RWPE2 (cell line): ENCODE results near the gene ZRANB3.
"Not testable (repeated sequence)": the region's sequence is repeated elsewhere in the genome, so short reads cannot be mapped to it uniquely, and the experiment has no call there.

Experiments used
- ATAC-seq: fragments of 200-7000 bp; cut with Tn5 transposase; 3 replicates; pipeline ENCODE4 v1.9.1; 2021; ENCODE audit warnings: low read depth
- DNase-seq: peaks from one replicate; pipeline ENCODE4 v3.0.0-alpha.2; 2020; ENCODE audit warnings: low spot score
- H3K27ac ChIP-seq: fragments of 450-650 bp; 2 replicates; pipeline ENCODE4 v1.5.1; 2017; ENCODE audit warnings: mild to moderate bottlenecking; ENCODE audit not compliant: poor library complexity, severe bottlenecking
- H3K27me3 ChIP-seq: fragments of 250-450 bp; sonication (Bioruptor Pico); 2 replicates; pipeline ENCODE4 v1.5.1; 2021; ENCODE audit warnings: mild to moderate bottlenecking, moderate library complexity; ENCODE audit not compliant: insufficient read depth, poor library complexity, severe bottlenecking
- H3K36me3 ChIP-seq: fragments of 250-450 bp; sonication (Bioruptor Pico); 2 replicates; pipeline ENCODE4 v1.5.1; 2020; ENCODE audit warnings: low read depth, mild to moderate bottlenecking, moderate library complexity
- H3K4me1 ChIP-seq: fragments of 250-450 bp; sonication (Bioruptor Pico); 2 replicates; pipeline ENCODE4 v1.5.1; 2021; ENCODE audit warnings: mild to moderate bottlenecking, moderate library complexity; ENCODE audit not compliant: insufficient read depth, poor library complexity, severe bottlenecking
- H3K4me3 ChIP-seq: fragments of 250-450 bp; sonication (Bioruptor Pico); 2 replicates; pipeline ENCODE4 v1.5.1; 2021; ENCODE audit warnings: mild to moderate bottlenecking, moderate library complexity; ENCODE audit not compliant: severe bottlenecking
- H3K9me3 ChIP-seq: fragments of 250-450 bp; sonication (Bioruptor Pico); 2 replicates; pipeline ENCODE4 v1.5.1; 2021; ENCODE audit warnings: mild to moderate bottlenecking, moderate library complexity; ENCODE audit not compliant: severe bottlenecking
- CTCF ChIP-seq: fragments of 450-650 bp; IDR thresholded peaks from one replicate; pipeline ENCODE4 v1.5.1; 2017; ENCODE audit warnings: mild to moderate bottlenecking, moderate library complexity; ENCODE audit not compliant: poor library complexity, severe bottlenecking

ZRANB3 gene

DNA sequence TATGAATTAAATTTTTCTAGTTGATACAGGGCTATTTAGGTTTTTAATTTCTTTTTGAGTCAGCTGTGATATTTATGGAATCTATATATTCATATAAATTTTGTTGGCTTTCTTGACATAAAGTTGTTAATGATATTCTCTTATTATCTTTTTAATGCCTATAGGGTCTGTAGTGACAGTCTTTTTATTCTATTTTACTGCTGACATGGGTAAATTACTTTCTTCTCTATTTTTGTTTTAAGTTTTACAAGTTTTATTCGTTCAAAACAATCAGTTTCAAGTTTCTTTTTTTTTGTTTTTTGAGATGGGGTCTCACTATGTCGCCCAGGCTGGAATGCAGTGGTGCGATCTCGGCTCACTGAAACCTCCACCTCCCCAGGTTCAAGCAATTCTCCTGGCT lies 226.3 kb downstream of the ZRANB3 start:
- Histone ChIP-seq H3K4me3 (no peak overlapping the region), H3K4me1 (peaks cover 5% of the 10 kb centered on the region), H3K27me3 (no peaks in the 10 kb centered on the region), H3K9me3 (peaks cover 4% of the 10 kb centered on the region), H3K27ac (no peak overlapping the region), H3K36me3 (no peaks in the 10 kb centered on the region)
- ATAC-seq, result no peak
- no peak for TF ChIP-seq CTCF
- DNase-seq, result no peak

DNA sequence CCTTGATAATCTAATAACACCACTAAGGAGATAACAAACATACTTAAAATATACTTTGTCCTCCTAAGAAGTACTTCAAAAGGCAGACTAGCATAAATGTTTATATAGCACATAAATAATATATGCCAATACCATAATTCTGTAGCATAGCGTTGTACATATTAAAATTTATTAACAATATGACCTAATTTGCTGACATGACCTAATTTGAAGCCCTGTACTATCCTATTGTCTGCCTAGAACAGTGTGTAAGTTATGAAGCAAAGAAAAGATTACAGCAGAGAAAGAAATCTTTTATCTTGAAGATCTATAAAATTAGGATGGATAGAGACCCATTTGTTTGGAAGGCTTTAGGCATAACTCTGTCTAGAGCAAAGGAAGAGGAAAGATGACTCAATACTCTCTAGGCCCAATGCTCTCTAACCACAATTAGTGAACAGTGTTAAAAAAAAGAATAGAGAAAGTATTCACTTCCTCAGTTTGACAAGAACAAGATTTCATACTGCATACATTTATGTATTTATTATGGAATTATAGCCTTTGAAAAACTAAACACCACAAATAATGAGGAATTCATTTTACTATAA lies 231.3 kb downstream of the ZRANB3 start:
- Histone ChIP-seq H3K4me3 (no peak overlapping the region), H3K27me3 (no peaks in the 10 kb centered on the region), H3K27ac (no peak overlapping the region), H3K36me3 (no peaks in the 10 kb centered on the region), H3K4me1 (peaks cover 10% of the 10 kb centered on the region), H3K9me3 (no peaks in the 10 kb centered on the region)
- ATAC-seq (peak; percentile 74), DNase-seq (no peak)
- no peak for TF ChIP-seq CTCF

DNA sequence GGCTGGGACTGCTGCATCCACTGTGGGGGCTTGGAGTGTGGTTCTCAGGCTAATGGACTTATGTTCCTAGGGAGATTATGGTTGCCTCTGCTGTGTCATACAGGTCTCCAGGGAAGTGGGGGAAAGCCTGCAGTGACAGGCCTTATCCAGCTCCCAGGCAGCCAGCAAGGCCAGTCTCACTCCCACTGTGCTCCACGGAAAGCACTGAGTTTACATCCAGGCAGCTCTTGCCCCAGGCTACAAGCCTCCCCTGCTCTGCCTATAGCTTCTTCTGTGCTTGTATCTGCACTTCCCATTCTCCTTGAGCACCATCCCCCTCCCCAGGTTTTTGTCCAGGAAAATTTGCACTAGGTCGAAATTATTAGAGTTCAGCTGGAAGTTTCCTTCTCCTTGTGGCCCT lies 231.9 kb downstream of the ZRANB3 start:
- ATAC-seq (peak; percentile 12; the same call in 1 of the 3 replicates), DNase-seq (no peak)
- H3K4me3 ChIP-seq, result no peak overlapping the region
- no peaks in the 10 kb centered on the region for H3K9me3 ChIP-seq
- H3K36me3 ChIP-seq, result no peaks in the 10 kb centered on the region
- H3K27me3 ChIP-seq, result no peaks in the 10 kb centered on the region
- no peak for TF ChIP-seq CTCF
- H3K4me1 ChIP-seq, result peaks cover 10% of the 10 kb centered on the region
- H3K27ac ChIP-seq, result no peak overlapping the region

DNA sequence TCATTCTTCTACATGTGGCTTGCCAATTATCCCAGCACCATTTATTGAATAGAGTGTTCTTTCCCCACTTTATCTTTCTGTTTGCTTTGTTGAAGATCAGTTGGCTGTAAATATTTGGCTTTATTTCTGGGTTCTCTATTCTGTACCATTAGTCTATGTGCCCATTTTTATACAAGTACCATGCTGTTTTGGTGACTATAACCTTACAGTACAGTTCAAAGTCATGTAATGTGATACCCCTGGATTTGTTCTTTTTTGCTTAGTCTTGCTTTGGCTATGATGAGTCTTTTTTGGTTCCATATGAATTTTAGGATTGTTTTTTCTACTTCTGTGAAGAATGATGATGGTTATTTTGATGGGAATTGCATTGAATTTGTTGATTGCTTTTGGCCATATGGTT lies 243.9 kb downstream of the ZRANB3 start:
- H3K9me3 ChIP-seq, H3K27ac ChIP-seq, H3K4me1 ChIP-seq, H3K4me3 ChIP-seq, H3K36me3 ChIP-seq, ATAC-seq, H3K27me3 ChIP-seq, DNase-seq: not testable (repeated sequence)

- no peaks in the 10 kb centered on the region for H3K36me3 ChIP-seq
- H3K9me3 ChIP-seq, result no peaks in the 10 kb centered on the region
- H3K27ac ChIP-seq, result no peak overlapping the region
- H3K4me1 ChIP-seq, result no peaks in the 10 kb centered on the region
- no peak for TF ChIP-seq CTCF
- no peak for ATAC-seq
- no peaks in the 10 kb centered on the region for H3K27me3 ChIP-seq
- no peak overlapping the region for H3K4me3 ChIP-seq
- DNase-seq, result no peak
Measured at GRCh38 chr2:135285391-135285790, 245.6 kb downstream of the ZRANB3 start.
